Measurements from ENCODE around the gene POU2F1.

GRCh38 chr1:167292216-167292615, 71.5 kb downstream of the POU2F1 start:
- no peak for TF ChIP-seq CTCF (IDR thresholded peaks at IDR 0.05)
- TF ChIP-seq POLR2A (IDR thresholded peaks at IDR 0.05): no peak
